ENCODE measurements around the gene CSHL1. TPM values are rescaled to one million over a fixed set of nuclear protein-coding genes. Genes with fewer than 3 reads are reported as not detected.
"Not testable (repeated sequence)": the region's sequence is repeated elsewhere in the genome, so short reads cannot be mapped to it uniquely, and the experiment has no call there.

CSHL1 gene
- total RNA-seq, 1 donor from 2014 or later: not detected

DNA sequence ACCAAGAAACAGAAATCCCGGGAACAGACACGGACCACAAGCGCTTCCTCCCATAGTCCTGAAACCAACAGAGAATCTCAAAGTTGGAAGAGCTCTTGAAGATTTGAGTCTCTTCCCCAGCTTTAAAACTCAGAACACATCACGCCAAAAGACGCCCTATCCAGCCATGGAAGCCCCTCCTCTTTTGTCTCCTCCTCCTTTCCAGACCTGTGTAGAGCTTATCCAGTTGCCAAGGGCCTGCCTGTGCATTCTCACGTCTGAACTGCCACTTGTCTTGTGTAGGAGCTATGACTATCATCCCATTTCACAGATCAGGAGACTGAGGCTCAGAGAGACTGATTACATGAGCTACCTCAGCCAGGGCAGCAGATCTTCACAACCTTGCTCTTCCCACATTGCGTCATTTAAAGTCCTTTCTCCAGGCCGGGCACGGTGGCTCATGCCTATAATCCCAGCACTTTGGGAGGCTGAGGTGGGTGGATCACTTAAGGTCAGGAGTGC lies 28.4 kb downstream of the CSHL1 start:
- CTCF ChIA-PET: interaction anchor here (1.0 to 2.3 kb wide), 3 partner anchors 13 to 64 kb away, joined by 3 to 6 read pairs (median 3); no protein-coding TSS in a partner anchor
- H3K27ac Mint-ChIP-seq; ATAC-seq (ENCODE audit: low read depth): not testable (repeated sequence)

GRCh38 chr17:63881935-63882601 lies 29.0 kb downstream of the CSHL1 start, which contains the start of gene GH2:
Gene GH2 (minus strand): TSS chr17:63881944. CDS start chr17:63881801, 143 bp downstream.
- Mint-ChIP-seq H3K27me3 (no peaks in the 10 kb centered on the region), H3K9me3 (no peaks in the 10 kb centered on the region), H3K36me3 (ENCODE audit: low read depth) (no peaks in the 10 kb centered on the region), H3K4me1 (peaks cover 11% of the 10 kb centered on the region), H3K27ac (no peak within 1 kb of the TSS), H3K4me3 (no peak within 1 kb of the TSS)
- intact Hi-C loops (cut with micrococcal nuclease): no loop called here
- ChIA-PET CTCF (interaction anchor here (1.0 to 2.3 kb wide), 4 partner anchors 12 to 252 kb away, joined by 3 to 6 read pairs (median 3); no protein-coding TSS in a partner anchor), POLR2A (no interaction called here)
- ATAC-seq (ENCODE audit: low read depth): peak; percentile 89
- TF ChIP-seq, protein P1, sequence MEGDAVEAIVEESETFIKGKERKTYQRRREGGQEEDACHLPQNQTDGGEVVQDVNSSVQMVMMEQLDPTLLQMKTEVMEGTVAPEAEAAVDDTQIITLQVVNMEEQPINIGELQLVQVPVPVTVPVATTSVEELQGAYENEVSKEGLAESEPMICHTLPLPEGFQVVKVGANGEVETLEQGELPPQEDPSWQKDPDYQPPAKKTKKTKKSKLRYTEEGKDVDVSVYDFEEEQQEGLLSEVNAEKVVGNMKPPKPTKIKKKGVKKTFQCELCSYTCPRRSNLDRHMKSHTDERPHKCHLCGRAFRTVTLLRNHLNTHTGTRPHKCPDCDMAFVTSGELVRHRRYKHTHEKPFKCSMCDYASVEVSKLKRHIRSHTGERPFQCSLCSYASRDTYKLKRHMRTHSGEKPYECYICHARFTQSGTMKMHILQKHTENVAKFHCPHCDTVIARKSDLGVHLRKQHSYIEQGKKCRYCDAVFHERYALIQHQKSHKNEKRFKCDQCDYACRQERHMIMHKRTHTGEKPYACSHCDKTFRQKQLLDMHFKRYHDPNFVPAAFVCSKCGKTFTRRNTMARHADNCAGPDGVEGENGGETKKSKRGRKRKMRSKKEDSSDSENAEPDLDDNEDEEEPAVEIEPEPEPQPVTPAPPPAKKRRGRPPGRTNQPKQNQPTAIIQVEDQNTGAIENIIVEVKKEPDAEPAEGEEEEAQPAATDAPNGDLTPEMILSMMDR (IDR thresholded peaks at IDR 0.05): no peak
- peak; percentile 36 for DNase-seq

More for the DNA sequence above, 28.4 kb downstream of the CSHL1 start:
- H3K27me3 Mint-ChIP-seq; DNase-seq; H3K4me3 Mint-ChIP-seq; intact Hi-C loops (cut with micrococcal nuclease); H3K36me3 Mint-ChIP-seq (ENCODE audit: low read depth); H3K9me3 Mint-ChIP-seq: not testable (repeated sequence)
- POLR2A ChIA-PET: interaction anchor here (0.7 kb wide), 2 partner anchors 23 to 64 kb away, joined by 3 to 7 read pairs; no protein-coding TSS in a partner anchor
- H3K4me1 Mint-ChIP-seq: peaks cover 11% of the 10 kb centered on the region

DNA sequence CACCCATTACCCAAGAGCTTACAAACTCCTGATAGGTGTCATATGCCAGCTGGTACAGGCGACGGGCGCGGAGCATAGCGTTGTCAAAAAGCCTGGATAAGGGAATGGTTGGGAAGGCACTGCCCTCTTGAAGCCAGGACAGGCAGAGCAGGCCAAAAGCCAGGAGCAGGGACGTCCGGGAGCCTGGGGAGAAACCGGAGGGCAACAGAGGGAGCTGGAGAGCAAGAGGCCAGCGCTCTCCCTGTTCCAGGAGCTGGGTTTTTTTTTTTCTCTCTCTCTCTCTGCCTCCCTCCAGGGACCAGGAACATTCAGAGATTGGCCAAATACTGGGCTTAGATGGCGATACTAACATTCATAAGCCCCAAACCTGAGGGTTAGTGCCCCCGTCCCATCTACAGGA lies 29.7 kb downstream of the CSHL1 start:
- H3K27me3 Mint-ChIP-seq; ATAC-seq (ENCODE audit: low read depth); DNase-seq; H3K27ac Mint-ChIP-seq; H3K9me3 Mint-ChIP-seq; intact Hi-C loops (cut with micrococcal nuclease); POLR2A ChIA-PET; H3K4me3 Mint-ChIP-seq; H3K36me3 Mint-ChIP-seq (ENCODE audit: low read depth): not testable (repeated sequence)
- H3K4me1 Mint-ChIP-seq: peaks cover 11% of the 10 kb centered on the region
- CTCF ChIA-PET: interaction anchor here (1.2 kb wide), 1 partner anchor 252 kb away, joined by 3 read pairs; no protein-coding TSS in a partner anchor

DNA sequence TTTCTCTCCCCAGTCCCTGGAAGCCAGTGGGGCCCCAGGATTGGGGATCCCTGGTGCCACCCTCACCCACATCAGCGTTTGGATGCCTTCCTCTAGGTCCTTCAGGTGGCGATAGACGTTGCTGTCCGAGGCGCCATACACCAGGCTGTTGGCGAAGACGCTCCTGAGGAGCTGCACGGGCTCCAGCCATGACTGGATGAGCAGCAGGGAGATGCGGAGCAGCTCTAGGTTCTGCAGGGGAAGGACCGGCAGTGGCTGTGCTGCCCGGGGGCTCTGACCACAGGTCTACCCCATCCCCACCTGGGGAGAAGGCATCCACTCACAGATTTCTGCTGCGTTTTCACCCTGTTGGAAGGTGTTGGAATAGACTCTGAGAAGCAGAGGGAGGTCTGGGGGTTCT lies 30.4 kb downstream of the CSHL1 start:
- Mint-ChIP-seq H3K27me3 (no peaks in the 10 kb centered on the region), H3K27ac (no peak overlapping the region), H3K9me3 (no peaks in the 10 kb centered on the region), H3K36me3 (ENCODE audit: low read depth) (no peaks in the 10 kb centered on the region), H3K4me3 (no peak overlapping the region), H3K4me1 (peaks cover 11% of the 10 kb centered on the region)
- TF ChIP-seq, protein P1 (IDR thresholded peaks at IDR 0.05): no peak
- CTCF ChIA-PET: interaction anchor here (1.2 kb wide), 1 partner anchor 253 kb away, joined by 3 read pairs; no protein-coding TSS in a partner anchor
- POLR2A ChIA-PET: no interaction called here
- no peak for ATAC-seq (ENCODE audit: low read depth)
- intact Hi-C loops (cut with micrococcal nuclease): no loop called here
- no peak for DNase-seq

GRCh38 chr17:63878413-63878812 lies 32.6 kb downstream of the CSHL1 start:
- H3K27me3 Mint-ChIP-seq; POLR2A ChIA-PET; H3K27ac Mint-ChIP-seq; H3K36me3 Mint-ChIP-seq (ENCODE audit: low read depth); H3K9me3 Mint-ChIP-seq; DNase-seq; intact Hi-C loops (cut with micrococcal nuclease): not testable (repeated sequence)
- ATAC-seq (ENCODE audit: low read depth): peak; percentile 38
- Mint-ChIP-seq H3K4me3 (peak overlapping the region; percentile 52), H3K4me1 (peaks cover 11% of the 10 kb centered on the region)
- CTCF ChIA-PET: interaction anchor here (1.1 to 1.2 kb wide), 2 partner anchors 10 to 57 kb away, joined by 3 to 6 read pairs; no protein-coding TSS in a partner anchor

DNA sequence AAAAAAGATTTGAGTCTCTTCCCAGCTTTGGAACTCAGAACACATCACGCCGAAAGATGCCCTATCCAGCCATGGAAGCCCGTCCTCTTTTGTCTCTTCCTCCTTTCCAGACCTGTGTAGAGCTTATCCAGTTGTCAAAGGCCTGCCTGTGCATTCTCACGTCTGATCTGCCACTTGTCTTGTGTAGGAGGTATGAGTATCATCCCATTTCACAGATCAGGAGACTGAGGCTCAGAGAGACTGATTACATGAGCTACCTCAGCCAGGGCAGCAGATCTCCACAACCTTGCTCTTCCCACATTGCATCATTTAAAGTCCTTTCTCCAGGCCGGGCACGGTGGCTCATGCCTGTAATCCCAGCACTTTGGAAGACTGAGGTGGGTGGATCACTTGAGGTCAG lies 36.4 kb downstream of the CSHL1 start:
- CTCF ChIA-PET; intact Hi-C loops (cut with micrococcal nuclease); H3K27me3 Mint-ChIP-seq; H3K4me3 Mint-ChIP-seq; ATAC-seq (ENCODE audit: low read depth); POLR2A ChIA-PET; H3K27ac Mint-ChIP-seq; H3K9me3 Mint-ChIP-seq; H3K36me3 Mint-ChIP-seq (ENCODE audit: low read depth); DNase-seq: not testable (repeated sequence)
- H3K4me1 Mint-ChIP-seq: peaks cover 11% of the 10 kb centered on the region

- H3K4me3 Mint-ChIP-seq, CTCF ChIA-PET, H3K27me3 Mint-ChIP-seq: not testable (repeated sequence)
These were observed 36.9 kb downstream of the CSHL1 start for GRCh38 chr17:63874061-63874626.

GRCh38 chr17:63873577-63873976 lies 37.5 kb downstream of the CSHL1 start, which contains the start of gene CSH2:
Gene CSH2 (minus strand): TSS chr17:63873677. CDS start chr17:63873614, 63 bp downstream.
- H3K27ac Mint-ChIP-seq; CTCF ChIA-PET; H3K36me3 Mint-ChIP-seq (ENCODE audit: low read depth); intact Hi-C loops (cut with micrococcal nuclease); H3K4me1 Mint-ChIP-seq; ATAC-seq (ENCODE audit: low read depth); DNase-seq; H3K27me3 Mint-ChIP-seq; H3K9me3 Mint-ChIP-seq; H3K4me3 Mint-ChIP-seq; POLR2A ChIA-PET: not testable (repeated sequence)

More at GRCh38 chr17:63874061-63874626, 36.9 kb downstream of the CSHL1 start:
- H3K36me3 Mint-ChIP-seq (ENCODE audit: low read depth); POLR2A ChIA-PET; intact Hi-C loops (cut with micrococcal nuclease); DNase-seq; H3K9me3 Mint-ChIP-seq; H3K27ac Mint-ChIP-seq: not testable (repeated sequence)
- peak; percentile 59 for ATAC-seq (ENCODE audit: low read depth)
- H3K4me1 Mint-ChIP-seq: peaks cover 11% of the 10 kb centered on the region

DNA sequence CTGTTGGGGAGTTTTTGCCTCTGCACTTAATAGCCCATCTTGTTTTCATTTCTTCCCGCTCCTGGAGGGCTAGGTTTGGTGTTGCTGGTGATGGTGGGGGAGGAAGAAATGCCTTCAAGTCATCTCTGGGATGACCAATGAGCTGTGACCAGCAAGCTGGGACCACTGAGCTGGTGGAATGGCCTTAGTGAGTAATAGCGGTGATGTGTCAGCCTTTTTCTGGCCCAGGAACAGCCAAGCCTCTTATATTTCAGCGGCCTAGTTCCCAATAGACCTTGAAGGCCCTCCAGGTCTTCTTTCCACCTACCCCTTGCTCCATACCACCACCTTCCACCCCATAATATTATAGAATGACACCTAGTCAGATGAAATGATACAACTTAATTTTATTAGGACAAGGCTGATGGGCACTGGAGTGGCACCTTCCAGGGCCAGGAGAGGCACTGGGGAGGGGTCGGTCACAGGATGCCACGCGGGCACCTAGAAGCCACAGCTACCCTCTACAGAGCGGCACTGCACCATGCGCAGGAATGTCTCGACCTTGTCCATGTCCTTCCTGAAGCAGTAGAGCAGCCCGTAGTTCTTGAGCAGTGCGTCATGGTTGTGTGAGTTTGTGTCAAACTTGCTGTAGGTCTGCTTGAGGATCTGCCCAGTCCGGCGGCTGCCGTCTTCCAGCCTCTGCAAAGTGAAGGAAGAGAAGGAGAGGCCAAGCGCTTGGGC lies 39.3 kb downstream of the CSHL1 start:
- H3K27ac Mint-ChIP-seq; H3K27me3 Mint-ChIP-seq; POLR2A ChIA-PET; ATAC-seq (ENCODE audit: low read depth); H3K9me3 Mint-ChIP-seq; H3K4me3 Mint-ChIP-seq; H3K36me3 Mint-ChIP-seq (ENCODE audit: low read depth); DNase-seq; intact Hi-C loops (cut with micrococcal nuclease); H3K4me1 Mint-ChIP-seq; CTCF ChIA-PET: not testable (repeated sequence)

DNA sequence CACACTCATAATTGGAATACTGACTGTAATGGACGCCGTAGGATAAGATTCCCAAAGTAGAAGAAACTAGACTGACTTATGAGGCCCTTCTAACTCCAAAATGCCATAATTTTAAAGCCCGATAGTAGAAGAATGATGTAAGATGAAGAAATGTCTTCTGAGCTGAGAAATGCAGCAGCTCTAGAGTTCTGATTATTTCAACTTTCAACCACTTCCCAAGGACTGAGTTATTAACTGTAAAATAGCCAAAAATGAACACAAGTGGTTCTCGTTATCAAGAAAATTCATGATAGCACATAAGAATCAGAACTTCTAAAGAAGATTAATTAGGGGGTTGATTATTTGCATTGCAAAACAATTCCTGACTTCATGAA lies 40.8 kb downstream of the CSHL1 start:
- DNase-seq; H3K27ac Mint-ChIP-seq; POLR2A ChIA-PET; H3K4me1 Mint-ChIP-seq; H3K27me3 Mint-ChIP-seq; H3K9me3 Mint-ChIP-seq; H3K36me3 Mint-ChIP-seq (ENCODE audit: low read depth); intact Hi-C loops (cut with micrococcal nuclease); ATAC-seq (ENCODE audit: low read depth); H3K4me3 Mint-ChIP-seq; CTCF ChIA-PET: not testable (repeated sequence)
